Natural killer cell (primary cell): ENCODE measurements around the gene CXCL17. TPM values are rescaled to one million over a fixed set of nuclear protein-coding genes. Genes with fewer than 3 reads are reported as not detected.

Source experiments
- ATAC-seq, 3 donors: fragments of 150-1000 bp in 2 of 3; fragments of 200-7000 bp in 1 of 3; cut with Tn5 transposase; 1 replicate in 1 of 3; 2 replicates in 2 of 3; pipeline ENCODE4 v1.10.0; 2021; ENCODE audit warnings: mild to moderate bottlenecking in 2 of 3, moderate library complexity in 2 of 3
- DNase-seq, 2 donors: peaks; one replicate each; pipeline versions ENCODE4 v3.0.0 to v3.0.0-alpha.2; 2013 to 2021; ENCODE audit warnings: mixed read lengths in 1 of 2
- H3K27ac ChIP-seq: one replicate; pipeline ENCODE4 v1.5.1; 2013; ENCODE audit warnings: mild to moderate bottlenecking, low read length
- H3K27me3 ChIP-seq: one replicate; pipeline ENCODE4 v1.6.1; 2013; ENCODE audit warnings: low read length; ENCODE audit not compliant: control insufficient read depth, insufficient read depth
- H3K36me3 ChIP-seq: one replicate; pipeline ENCODE4 v1.6.1; 2013; ENCODE audit warnings: low read length; ENCODE audit not compliant: control insufficient read depth, insufficient read depth
- H3K4me1 ChIP-seq: one replicate; pipeline ENCODE4 v1.6.1; 2013; ENCODE audit warnings: low read length; ENCODE audit not compliant: control insufficient read depth, insufficient read depth
- H3K4me3 ChIP-seq: one replicate; pipeline ENCODE4 v1.5.1; 2013; ENCODE audit warnings: low read length
- H3K9me3 ChIP-seq: one replicate; pipeline ENCODE4 v1.6.1; 2013; ENCODE audit warnings: low read length; ENCODE audit not compliant: control insufficient read depth, insufficient read depth
- H3K27ac Mint-ChIP-seq, 2 donors: one replicate each; pipeline ENCODE4 v1.8.0; 2022; ENCODE audit warnings: mild to moderate bottlenecking in 2 of 2, mixed read lengths in 2 of 2, moderate library complexity in 1 of 2
- H3K27me3 Mint-ChIP-seq, 2 donors: one replicate each; pipeline ENCODE4 v1.8.0; 2022; ENCODE audit warnings: low read depth in 2 of 2, mixed read lengths in 2 of 2
- H3K36me3 Mint-ChIP-seq: one replicate; pipeline ENCODE4 v1.8.0; 2022; ENCODE audit warnings: mixed read lengths
- H3K4me1 Mint-ChIP-seq, 2 donors: one replicate each; pipeline ENCODE4 v1.8.0; 2022; ENCODE audit warnings: mixed read lengths in 2 of 2
- H3K4me3 Mint-ChIP-seq: one replicate; pipeline ENCODE4 v1.8.0; 2022; ENCODE audit warnings: mild to moderate bottlenecking, moderate library complexity, mixed read lengths
- H3K9me3 Mint-ChIP-seq, 2 donors: one replicate each; pipeline ENCODE4 v1.8.0; 2022; ENCODE audit warnings: mixed read lengths in 2 of 2
- CTCF ChIP-seq: fragments of 200-600 bp; IDR thresholded peaks from one replicate; pipeline ENCODE4 v1.8.0; 2022; ENCODE audit warnings: antibody characterized with exemption
- WGBS: methylation state at CpG from one replicate; pipeline ENCODE4 v1.1.7; 2013; ENCODE audit warnings: missing lambda C conversion rate; ENCODE audit not compliant: insufficient coverage; 5-methylcytosine and 5-hydroxymethylcytosine counted together
- intact Hi-C: fragments of 100-400 bp; cut with micrococcal nuclease; formaldehyde crosslinking; loops from one replicate; pipeline ENCODE4 v1.14.2; 2022
- total RNA-seq, 4 donors: library from RNA; stranded (reverse); fragments of 120-200 nt in 1 of 4; gene quantifications; one replicate each; pipeline versions ENCODE4 v1.2.3 to v1.2.4, GENCODE V29; 2013 to 2022

CXCL17 gene
- total RNA-seq, 3 donors from 2014 or later (not counting 1 experiment from before 2014, with no cell fraction given), result not detected

GRCh38 chr19:42396381-42397262 lies 46.1 kb downstream of the CXCL17 start:
- Histone ChIP-seq H3K4me3 (peak overlapping the region; percentile 87), H3K27me3 (no peaks in the 10 kb centered on the region), H3K36me3 (no peaks in the 10 kb centered on the region), H3K9me3 (no peaks in the 10 kb centered on the region), H3K4me1 (peaks cover 27% of the 10 kb centered on the region), H3K27ac (peak overlapping the region; percentile 72)
- peak overlapping the region; percentile 85 for H3K4me3 Mint-ChIP-seq
- no peak for TF ChIP-seq CTCF
- H3K9me3 Mint-ChIP-seq, result no peaks in the 10 kb centered on the region
- peaks cover 23 to 46% of the 10 kb centered on the region in 2 donors for H3K4me1 Mint-ChIP-seq
- WGBS, result 4% methylated on average over 42 of the region's 42 CpGs
- ATAC-seq, result peak; percentile 94 to 97 (median 94)
- intact Hi-C loops, result loop anchor here (2.0 kb wide), 2 partner anchors 26 to 72 kb away; partner anchors contain the start of gene MEGF8
- H3K27me3 Mint-ChIP-seq, result peaks cover 4 to 7% of the 10 kb centered on the region in 2 donors
- H3K36me3 Mint-ChIP-seq, result no peaks in the 10 kb centered on the region
- peak; percentile 93 to 97 for DNase-seq
- peak overlapping the region; percentile 94 to 98 for H3K27ac Mint-ChIP-seq

GRCh38 chr19:42394751-42395150 lies 48.0 kb downstream of the CXCL17 start:
- Histone ChIP-seq H3K27me3 (peaks cover 2% of the 10 kb centered on the region), H3K27ac (no peak overlapping the region), H3K4me3 (no peak overlapping the region), H3K36me3 (no peaks in the 10 kb centered on the region), H3K4me1 (peaks cover 20% of the 10 kb centered on the region), H3K9me3 (no peaks in the 10 kb centered on the region)
- H3K4me1 Mint-ChIP-seq, result peaks cover 18 to 30% of the 10 kb centered on the region in 2 donors
- H3K36me3 Mint-ChIP-seq, result no peaks in the 10 kb centered on the region
- DNase-seq, result no peak
- TF ChIP-seq CTCF, result no peak
- peaks cover 13 to 14% of the 10 kb centered on the region in 2 donors for H3K27me3 Mint-ChIP-seq
- WGBS, result 92% methylated on average over 8 of the region's 8 CpGs
- H3K27ac Mint-ChIP-seq, result peak overlapping the region in 1 of 2 donors; percentile 61
- no peak for ATAC-seq
- H3K4me3 Mint-ChIP-seq, result no peak overlapping the region
- intact Hi-C loops, result no loop called here
- no peaks in the 10 kb centered on the region for H3K9me3 Mint-ChIP-seq

GRCh38 chr19:42392165-42392564 lies 50.6 kb downstream of the CXCL17 start:
- intact Hi-C loops, result no loop called here
- H3K36me3 ChIP-seq, result no peaks in the 10 kb centered on the region
- H3K9me3 ChIP-seq, result no peaks in the 10 kb centered on the region
- H3K4me1 ChIP-seq, result peaks cover 8% of the 10 kb centered on the region
- Mint-ChIP-seq H3K36me3 (no peaks in the 10 kb centered on the region), H3K27me3 (peaks cover 16 to 23% of the 10 kb centered on the region in 2 donors), H3K4me1 (peaks cover 9 to 13% of the 10 kb centered on the region in 2 donors), H3K27ac (no peak overlapping the region), H3K4me3 (no peak overlapping the region), H3K9me3 (no peaks in the 10 kb centered on the region)
- no peak for TF ChIP-seq CTCF
- H3K4me3 ChIP-seq, result no peak overlapping the region
- no peak overlapping the region for H3K27ac ChIP-seq
- ATAC-seq, result no peak
- 75% methylated on average over 4 of the region's 4 CpGs for WGBS
- peaks cover 3% of the 10 kb centered on the region for H3K27me3 ChIP-seq
- DNase-seq, result no peak
